HEK293 (cell line): Measurements from ENCODE around the gene INPP5D.

Source experiments
- CTCF ChIA-PET: fragments of 350-600 bp; formaldehyde crosslinking; extraction: SDS; loops from one replicate; lab custom pipeline; 2021; ENCODE audit warnings: antibody characterized with exemption; lab: Yijun Ruan, JAX
- POLR2A ChIA-PET: fragments of 300-600 bp; formaldehyde crosslinking; extraction: SDS; loops from one replicate; lab custom pipeline; 2020; ENCODE audit warnings: antibody characterized with exemption, inconsistent platforms; lab: Yijun Ruan, JAX
- H3K27ac ChIP-seq: fragments of 200-500 bp; sonication (Bioruptor generic); 2 replicates; pipeline ENCODE4 v1.5.1; 2014; ENCODE audit warnings: low read depth, low read length, control low read depth, inconsistent platforms; ENCODE audit errors: extremely low read depth
- H3K36me3 ChIP-seq, 2 experiments: fragments of 200-500 bp in 1 of 2; sonication (Bioruptor generic) in 1 of 2; 1 replicate in 1 of 2; 2 replicates in 1 of 2; pipeline ENCODE4 v1.5.1; 2014 to 2017; ENCODE audit warnings: inconsistent platforms in 2 of 2, low read length in 2 of 2; ENCODE audit not compliant: control insufficient read depth in 2 of 2, insufficient read depth in 1 of 2
- H3K4me1 ChIP-seq: fragments of 200-500 bp; sonication (Bioruptor generic); 2 replicates; pipeline ENCODE4 v1.5.1; 2014; ENCODE audit warnings: mild to moderate bottlenecking, low read length, inconsistent platforms; ENCODE audit not compliant: control insufficient read depth, insufficient read depth
- H3K4me3 ChIP-seq: 2 replicates; pipeline ENCODE4 v1.5.1; 2011; ENCODE audit warnings: low read depth, mild to moderate bottlenecking, control low read depth, low read length, moderate library complexity
- H3K9me3 ChIP-seq: fragments of 200-500 bp; sonication (Bioruptor generic); 2 replicates; pipeline ENCODE4 v1.5.1; 2014; ENCODE audit warnings: low read depth, low read length, inconsistent platforms; ENCODE audit not compliant: control insufficient read depth, insufficient read depth
- GLI4 ChIP-seq: fragments of 450-650 bp; formaldehyde crosslinking; IDR thresholded peaks from 2 replicates; pipeline ENCODE4 v1.5.1; 2016; ENCODE audit warnings: missing biosample characterization, missing genetic modification characterization
- KLF7 ChIP-seq: fragments of 450-650 bp; formaldehyde crosslinking; IDR thresholded peaks from 2 replicates; pipeline ENCODE4 v1.5.1; 2016; ENCODE audit warnings: missing biosample characterization, missing genetic modification characterization, borderline replicate concordance
- SP3 ChIP-seq: fragments of 450-650 bp; formaldehyde crosslinking; IDR thresholded peaks from 2 replicates; pipeline ENCODE4 v1.5.1; 2016; ENCODE audit warnings: missing biosample characterization, missing genetic modification characterization
- ZNF112 ChIP-seq: fragments of 450-650 bp; formaldehyde crosslinking; IDR thresholded peaks from 2 replicates; pipeline ENCODE4 v1.5.0; 2017; ENCODE audit warnings: missing biosample characterization, missing genetic modification characterization
- ZNF239 ChIP-seq: fragments of 450-650 bp; formaldehyde crosslinking; IDR thresholded peaks from 2 replicates; pipeline ENCODE4 v1.5.1; 2016; ENCODE audit warnings: missing biosample characterization, missing genetic modification characterization
- ZNF423 ChIP-seq: fragments of 450-650 bp; formaldehyde crosslinking; IDR thresholded peaks from 2 replicates; pipeline ENCODE4 v1.5.1; 2016; ENCODE audit warnings: missing biosample characterization, missing genetic modification characterization
- ZNF549 ChIP-seq: fragments of 450-650 bp; IDR thresholded peaks from 2 replicates; pipeline ENCODE4 v1.5.1; 2018; ENCODE audit warnings: missing biosample characterization, missing genetic modification characterization, mild to moderate bottlenecking, inconsistent platforms, moderate library complexity
- ZNF660 ChIP-seq: fragments of 450-650 bp; IDR thresholded peaks from 2 replicates; pipeline ENCODE4 v1.5.1; 2018; ENCODE audit warnings: missing biosample characterization, mild to moderate bottlenecking, missing genetic modification characterization
- ZNF664 ChIP-seq: fragments of 450-650 bp; formaldehyde crosslinking; IDR thresholded peaks from 2 replicates; pipeline ENCODE4 v1.5.1; 2016; ENCODE audit warnings: missing biosample characterization, missing genetic modification characterization
- ZXDB ChIP-seq: fragments of 450-650 bp; formaldehyde crosslinking; IDR thresholded peaks from 2 replicates; pipeline ENCODE4 v1.5.1; 2016; ENCODE audit warnings: missing biosample characterization, missing genetic modification characterization
- TF ChIP-seq, protein P1 (sequence below): fragments of 450-650 bp; formaldehyde crosslinking; IDR thresholded peaks from 2 replicates; pipeline ENCODE4 v1.5.1; 2017; ENCODE audit warnings: missing biosample characterization, missing genetic modification characterization
- TF ChIP-seq, protein P2 (sequence below): fragments of 450-650 bp; formaldehyde crosslinking; IDR thresholded peaks from 2 replicates; pipeline ENCODE4 v1.5.1; 2017; ENCODE audit warnings: missing biosample characterization, missing genetic modification characterization
- TF ChIP-seq, protein P3 (sequence below): fragments of 450-650 bp; formaldehyde crosslinking; IDR thresholded peaks from 2 replicates; pipeline ENCODE4 v1.5.1; 2016; ENCODE audit warnings: missing biosample characterization, missing genetic modification characterization
- TF ChIP-seq, protein P4 (sequence below): fragments of 450-650 bp; formaldehyde crosslinking; IDR thresholded peaks from 2 replicates; pipeline ENCODE4 v1.5.1; 2016; ENCODE audit warnings: missing biosample characterization, missing genetic modification characterization, low read depth
- TF ChIP-seq, protein P5 (sequence below): fragments of 450-650 bp; formaldehyde crosslinking; IDR thresholded peaks from 2 replicates; pipeline ENCODE4 v1.5.1; 2016; ENCODE audit warnings: missing biosample characterization, missing genetic modification characterization
- TF ChIP-seq, protein P6 (sequence below): fragments of 450-650 bp; formaldehyde crosslinking; conservative IDR thresholded peaks from 2 replicates; pipeline ENCODE4 v1.5.1; 2016; ENCODE audit warnings: low read depth, missing biosample characterization, missing genetic modification characterization
- TF ChIP-seq, protein P7 (sequence below): fragments of 450-650 bp; formaldehyde crosslinking; IDR thresholded peaks from 2 replicates; pipeline ENCODE4 v1.5.1; 2016; ENCODE audit warnings: missing biosample characterization, missing genetic modification characterization

Gene INPP5D

DNA sequence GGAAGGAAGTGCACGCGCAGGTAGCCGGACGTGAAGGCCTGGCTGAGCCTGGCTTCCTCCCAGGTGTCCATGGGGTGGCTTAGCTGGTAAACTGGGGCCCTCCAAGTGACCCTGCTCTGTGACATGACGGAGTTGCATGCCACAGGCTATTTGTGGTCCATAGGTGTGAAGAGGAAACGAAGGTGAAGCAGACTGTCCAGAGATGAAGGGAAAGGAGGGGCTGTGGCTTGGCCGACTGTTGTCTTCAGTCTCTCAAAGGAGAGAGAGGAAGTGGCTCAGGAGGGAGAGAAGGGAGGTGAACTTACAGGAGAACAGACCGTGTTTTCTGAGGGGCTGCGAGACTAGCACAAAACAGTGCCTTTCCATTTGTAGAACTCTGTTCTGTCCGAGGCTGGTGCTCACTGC, 19.3 kb downstream of the INPP5D start:
- Histone ChIP-seq H3K4me1 (no peaks in the 10 kb centered on the region), H3K4me3 (no peak overlapping the region), H3K27ac (no peak overlapping the region), H3K9me3 (no peaks in the 10 kb centered on the region), H3K36me3 (no peaks in the 10 kb centered on the region)
- POLR2A ChIA-PET: no interaction called here
- CTCF ChIA-PET: interaction anchor here (0.6 kb wide), 1 partner anchor 978 kb away, joined by 3 read pairs; no protein-coding TSS in a partner anchor
- TF ChIP-seq, protein P1, sequence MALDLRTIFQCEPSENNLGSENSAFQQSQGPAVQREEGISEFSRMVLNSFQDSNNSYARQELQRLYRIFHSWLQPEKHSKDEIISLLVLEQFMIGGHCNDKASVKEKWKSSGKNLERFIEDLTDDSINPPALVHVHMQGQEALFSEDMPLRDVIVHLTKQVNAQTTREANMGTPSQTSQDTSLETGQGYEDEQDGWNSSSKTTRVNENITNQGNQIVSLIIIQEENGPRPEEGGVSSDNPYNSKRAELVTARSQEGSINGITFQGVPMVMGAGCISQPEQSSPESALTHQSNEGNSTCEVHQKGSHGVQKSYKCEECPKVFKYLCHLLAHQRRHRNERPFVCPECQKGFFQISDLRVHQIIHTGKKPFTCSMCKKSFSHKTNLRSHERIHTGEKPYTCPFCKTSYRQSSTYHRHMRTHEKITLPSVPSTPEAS (tag by site-specific recombination): no peak
- TF ChIP-seq SP3 (tag by site-specific recombination) (no peak), ZNF549 (tag by site-specific recombination) (no peak), ZNF112 (tag by site-specific recombination) (no peak)
- TF ChIP-seq, protein P2, sequence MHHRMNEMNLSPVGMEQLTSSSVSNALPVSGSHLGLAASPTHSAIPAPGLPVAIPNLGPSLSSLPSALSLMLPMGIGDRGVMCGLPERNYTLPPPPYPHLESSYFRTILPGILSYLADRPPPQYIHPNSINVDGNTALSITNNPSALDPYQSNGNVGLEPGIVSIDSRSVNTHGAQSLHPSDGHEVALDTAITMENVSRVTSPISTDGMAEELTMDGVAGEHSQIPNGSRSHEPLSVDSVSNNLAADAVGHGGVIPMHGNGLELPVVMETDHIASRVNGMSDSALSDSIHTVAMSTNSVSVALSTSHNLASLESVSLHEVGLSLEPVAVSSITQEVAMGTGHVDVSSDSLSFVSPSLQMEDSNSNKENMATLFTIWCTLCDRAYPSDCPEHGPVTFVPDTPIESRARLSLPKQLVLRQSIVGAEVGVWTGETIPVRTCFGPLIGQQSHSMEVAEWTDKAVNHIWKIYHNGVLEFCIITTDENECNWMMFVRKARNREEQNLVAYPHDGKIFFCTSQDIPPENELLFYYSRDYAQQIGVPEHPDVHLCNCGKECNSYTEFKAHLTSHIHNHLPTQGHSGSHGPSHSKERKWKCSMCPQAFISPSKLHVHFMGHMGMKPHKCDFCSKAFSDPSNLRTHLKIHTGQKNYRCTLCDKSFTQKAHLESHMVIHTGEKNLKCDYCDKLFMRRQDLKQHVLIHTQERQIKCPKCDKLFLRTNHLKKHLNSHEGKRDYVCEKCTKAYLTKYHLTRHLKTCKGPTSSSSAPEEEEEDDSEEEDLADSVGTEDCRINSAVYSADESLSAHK (tag by site-specific recombination): no peak
- TF ChIP-seq, protein P3, sequence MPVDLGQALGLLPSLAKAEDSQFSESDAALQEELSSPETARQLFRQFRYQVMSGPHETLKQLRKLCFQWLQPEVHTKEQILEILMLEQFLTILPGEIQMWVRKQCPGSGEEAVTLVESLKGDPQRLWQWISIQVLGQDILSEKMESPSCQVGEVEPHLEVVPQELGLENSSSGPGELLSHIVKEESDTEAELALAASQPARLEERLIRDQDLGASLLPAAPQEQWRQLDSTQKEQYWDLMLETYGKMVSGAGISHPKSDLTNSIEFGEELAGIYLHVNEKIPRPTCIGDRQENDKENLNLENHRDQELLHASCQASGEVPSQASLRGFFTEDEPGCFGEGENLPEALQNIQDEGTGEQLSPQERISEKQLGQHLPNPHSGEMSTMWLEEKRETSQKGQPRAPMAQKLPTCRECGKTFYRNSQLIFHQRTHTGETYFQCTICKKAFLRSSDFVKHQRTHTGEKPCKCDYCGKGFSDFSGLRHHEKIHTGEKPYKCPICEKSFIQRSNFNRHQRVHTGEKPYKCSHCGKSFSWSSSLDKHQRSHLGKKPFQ (tag by site-specific recombination): no peak
- TF ChIP-seq, protein P4, sequence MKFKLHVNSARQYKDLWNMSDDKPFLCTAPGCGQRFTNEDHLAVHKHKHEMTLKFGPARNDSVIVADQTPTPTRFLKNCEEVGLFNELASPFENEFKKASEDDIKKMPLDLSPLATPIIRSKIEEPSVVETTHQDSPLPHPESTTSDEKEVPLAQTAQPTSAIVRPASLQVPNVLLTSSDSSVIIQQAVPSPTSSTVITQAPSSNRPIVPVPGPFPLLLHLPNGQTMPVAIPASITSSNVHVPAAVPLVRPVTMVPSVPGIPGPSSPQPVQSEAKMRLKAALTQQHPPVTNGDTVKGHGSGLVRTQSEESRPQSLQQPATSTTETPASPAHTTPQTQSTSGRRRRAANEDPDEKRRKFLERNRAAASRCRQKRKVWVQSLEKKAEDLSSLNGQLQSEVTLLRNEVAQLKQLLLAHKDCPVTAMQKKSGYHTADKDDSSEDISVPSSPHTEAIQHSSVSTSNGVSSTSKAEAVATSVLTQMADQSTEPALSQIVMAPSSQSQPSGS (tag by site-specific recombination): no peak
- TF ChIP-seq, protein P5, sequence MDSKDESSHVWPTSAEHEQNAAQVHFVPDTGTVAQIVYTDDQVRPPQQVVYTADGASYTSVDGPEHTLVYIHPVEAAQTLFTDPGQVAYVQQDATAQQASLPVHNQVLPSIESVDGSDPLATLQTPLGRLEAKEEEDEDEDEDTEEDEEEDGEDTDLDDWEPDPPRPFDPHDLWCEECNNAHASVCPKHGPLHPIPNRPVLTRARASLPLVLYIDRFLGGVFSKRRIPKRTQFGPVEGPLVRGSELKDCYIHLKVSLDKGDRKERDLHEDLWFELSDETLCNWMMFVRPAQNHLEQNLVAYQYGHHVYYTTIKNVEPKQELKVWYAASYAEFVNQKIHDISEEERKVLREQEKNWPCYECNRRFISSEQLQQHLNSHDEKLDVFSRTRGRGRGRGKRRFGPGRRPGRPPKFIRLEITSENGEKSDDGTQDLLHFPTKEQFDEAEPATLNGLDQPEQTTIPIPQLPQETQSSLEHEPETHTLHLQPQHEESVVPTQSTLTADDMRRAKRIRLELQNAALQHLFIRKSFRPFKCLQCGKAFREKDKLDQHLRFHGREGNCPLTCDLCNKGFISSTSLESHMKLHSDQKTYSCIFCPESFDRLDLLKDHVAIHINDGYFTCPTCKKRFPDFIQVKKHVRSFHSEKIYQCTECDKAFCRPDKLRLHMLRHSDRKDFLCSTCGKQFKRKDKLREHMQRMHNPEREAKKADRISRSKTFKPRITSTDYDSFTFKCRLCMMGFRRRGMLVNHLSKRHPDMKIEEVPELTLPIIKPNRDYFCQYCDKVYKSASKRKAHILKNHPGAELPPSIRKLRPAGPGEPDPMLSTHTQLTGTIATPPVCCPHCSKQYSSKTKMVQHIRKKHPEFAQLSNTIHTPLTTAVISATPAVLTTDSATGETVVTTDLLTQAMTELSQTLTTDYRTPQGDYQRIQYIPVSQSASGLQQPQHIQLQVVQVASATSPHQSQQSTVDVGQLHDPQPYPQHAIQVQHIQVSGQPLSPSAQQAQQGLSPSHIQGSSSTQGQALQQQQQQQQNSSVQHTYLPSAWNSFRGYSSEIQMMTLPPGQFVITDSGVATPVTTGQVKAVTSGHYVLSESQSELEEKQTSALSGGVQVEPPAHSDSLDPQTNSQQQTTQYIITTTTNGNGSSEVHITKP (tag by site-specific recombination): no peak

DNA sequence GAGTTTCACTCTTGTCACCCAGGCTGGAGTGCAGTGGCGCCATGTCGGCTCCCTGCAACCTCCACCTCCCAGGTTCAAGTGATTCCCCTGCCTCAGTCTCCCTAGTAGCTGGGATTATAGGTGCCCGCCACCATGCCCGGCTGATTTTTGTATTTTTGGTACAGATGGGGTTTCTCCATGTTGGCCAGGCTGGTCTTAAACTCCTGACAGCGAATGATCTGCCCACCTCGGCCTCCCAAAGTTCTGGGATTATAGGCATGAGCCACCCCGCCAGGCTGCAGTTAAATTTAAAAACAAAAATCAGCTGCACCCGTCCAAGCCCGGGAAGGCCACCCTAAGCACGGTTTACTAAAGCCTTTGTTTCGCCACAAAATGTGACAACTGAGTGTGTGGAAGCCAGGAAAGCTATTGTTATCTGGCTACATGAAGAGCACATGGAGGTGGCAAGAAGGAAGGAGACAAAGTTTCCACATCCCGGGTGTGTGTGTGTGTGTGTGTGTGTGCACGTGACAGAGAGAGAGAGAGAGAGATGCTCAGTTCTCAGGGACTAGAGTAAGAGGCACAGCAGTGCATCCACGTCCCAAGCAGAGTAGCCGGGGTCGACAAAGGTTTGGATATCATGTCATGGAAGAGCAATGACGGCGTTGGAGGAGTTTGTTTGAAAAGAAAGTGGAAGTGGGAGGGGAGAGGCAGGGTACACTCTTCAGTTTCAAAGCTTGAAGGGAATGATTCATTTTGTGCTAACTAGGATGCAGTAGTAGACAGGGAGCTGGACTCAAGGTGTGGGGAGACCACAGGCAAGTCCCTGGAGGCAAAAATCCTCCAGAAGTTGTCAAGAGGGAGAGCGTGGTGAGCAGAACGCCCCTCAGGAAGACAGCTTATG, 20.1 kb downstream of the INPP5D start:
- ChIA-PET CTCF (no interaction called here), POLR2A (no interaction called here)
- H3K9me3 ChIP-seq: no peaks in the 10 kb centered on the region
- H3K36me3 ChIP-seq: no peaks in the 10 kb centered on the region
- H3K4me3 ChIP-seq: no peak overlapping the region
- H3K27ac ChIP-seq: no peak overlapping the region
- no peaks in the 10 kb centered on the region for H3K4me1 ChIP-seq
- no peak for TF ChIP-seq ZNF239 (tag by site-specific recombination)
- no peak for TF ChIP-seq ZNF664 (tag by site-specific recombination)
- no peak for TF ChIP-seq ZXDB (tag by site-specific recombination)
- TF ChIP-seq, protein P6, sequence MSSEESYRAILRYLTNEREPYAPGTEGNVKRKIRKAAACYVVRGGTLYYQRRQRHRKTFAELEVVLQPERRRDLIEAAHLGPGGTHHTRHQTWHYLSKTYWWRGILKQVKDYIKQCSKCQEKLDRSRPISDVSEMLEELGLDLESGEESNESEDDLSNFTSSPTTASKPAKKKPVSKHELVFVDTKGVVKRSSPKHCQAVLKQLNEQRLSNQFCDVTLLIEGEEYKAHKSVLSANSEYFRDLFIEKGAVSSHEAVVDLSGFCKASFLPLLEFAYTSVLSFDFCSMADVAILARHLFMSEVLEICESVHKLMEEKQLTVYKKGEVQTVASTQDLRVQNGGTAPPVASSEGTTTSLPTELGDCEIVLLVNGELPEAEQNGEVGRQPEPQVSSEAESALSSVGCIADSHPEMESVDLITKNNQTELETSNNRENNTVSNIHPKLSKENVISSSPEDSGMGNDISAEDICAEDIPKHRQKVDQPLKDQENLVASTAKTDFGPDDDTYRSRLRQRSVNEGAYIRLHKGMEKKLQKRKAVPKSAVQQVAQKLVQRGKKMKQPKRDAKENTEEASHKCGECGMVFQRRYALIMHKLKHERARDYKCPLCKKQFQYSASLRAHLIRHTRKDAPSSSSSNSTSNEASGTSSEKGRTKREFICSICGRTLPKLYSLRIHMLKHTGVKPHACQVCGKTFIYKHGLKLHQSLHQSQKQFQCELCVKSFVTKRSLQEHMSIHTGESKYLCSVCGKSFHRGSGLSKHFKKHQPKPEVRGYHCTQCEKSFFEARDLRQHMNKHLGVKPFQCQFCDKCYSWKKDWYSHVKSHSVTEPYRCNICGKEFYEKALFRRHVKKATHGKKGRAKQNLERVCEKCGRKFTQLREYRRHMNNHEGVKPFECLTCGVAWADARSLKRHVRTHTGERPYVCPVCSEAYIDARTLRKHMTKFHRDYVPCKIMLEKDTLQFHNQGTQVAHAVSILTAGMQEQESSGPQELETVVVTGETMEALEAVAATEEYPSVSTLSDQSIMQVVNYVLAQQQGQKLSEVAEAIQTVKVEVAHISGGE: no peak
- no peak for TF ChIP-seq ZNF660 (tag by site-specific recombination)
- TF ChIP-seq ZNF423: no peak
- no peak for TF ChIP-seq GLI4
- TF ChIP-seq, protein P7, sequence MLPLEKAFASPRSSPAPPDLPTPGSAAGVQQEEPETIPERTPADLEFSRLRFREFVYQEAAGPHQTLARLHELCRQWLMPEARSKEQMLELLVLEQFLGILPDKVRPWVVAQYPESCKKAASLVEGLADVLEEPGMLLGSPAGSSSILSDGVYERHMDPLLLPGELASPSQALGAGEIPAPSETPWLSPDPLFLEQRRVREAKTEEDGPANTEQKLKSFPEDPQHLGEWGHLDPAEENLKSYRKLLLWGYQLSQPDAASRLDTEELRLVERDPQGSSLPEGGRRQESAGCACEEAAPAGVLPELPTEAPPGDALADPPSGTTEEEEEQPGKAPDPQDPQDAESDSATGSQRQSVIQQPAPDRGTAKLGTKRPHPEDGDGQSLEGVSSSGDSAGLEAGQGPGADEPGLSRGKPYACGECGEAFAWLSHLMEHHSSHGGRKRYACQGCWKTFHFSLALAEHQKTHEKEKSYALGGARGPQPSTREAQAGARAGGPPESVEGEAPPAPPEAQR: no peak
- TF ChIP-seq KLF7 (tag by site-specific recombination): no peak
